Naive thymus-derived CD8-positive, alpha-beta T cell (primary cell): ENCODE measurements around the gene PPM1H. TPM values are rescaled to one million over a fixed set of nuclear protein-coding genes. Genes with fewer than 3 reads are reported as not detected.
A peak's percentile ranks its signal among the peaks of the same experiment; 100 is the strongest.

Experiments
- ATAC-seq, 2 donors: fragments of 150-1000 bp; cut with Tn5 transposase in 1 of 2; sonication (Bioruptor Pico), chemical (Tn5 transposase) in 1 of 2; 1 replicate in 1 of 2; 2 replicates in 1 of 2; pipeline ENCODE4 v1.10.0; 2021; ENCODE audit warnings: mild to moderate bottlenecking in 2 of 2, moderate library complexity in 2 of 2
- POLR2A ChIA-PET: fragments of 350-600 bp; sonication (Branson Sonifier 250); formaldehyde crosslinking; loops from one replicate; lab custom pipeline; 2021; ENCODE audit warnings: antibody characterized with exemption; lab: Charles Lee
- DNase-seq, 10 donors: peaks; one replicate each; pipeline versions ENCODE4 v3.0.0 to v3.0.0-alpha.2; 2020 to 2022
- H3K27ac Mint-ChIP-seq, 10 donors: one replicate each; pipeline ENCODE4 v1.8.0; 2020 to 2022; ENCODE audit warnings: mild to moderate bottlenecking in 10 of 10, mixed read lengths in 10 of 10, moderate library complexity in 4 of 10, inconsistent platforms in 1 of 10
- H3K27me3 Mint-ChIP-seq, 5 donors: one replicate each; pipeline ENCODE4 v1.8.0; 2021 to 2022; ENCODE audit warnings: mixed read lengths in 5 of 5
- H3K36me3 Mint-ChIP-seq, 3 donors: one replicate each; pipeline ENCODE4 v1.8.0; 2020 to 2022; ENCODE audit warnings: mixed read lengths in 3 of 3, mild to moderate bottlenecking in 2 of 3, inconsistent platforms in 1 of 3
- H3K4me1 Mint-ChIP-seq, 4 donors: one replicate each; pipeline ENCODE4 v1.8.0; 2021 to 2022; ENCODE audit warnings: mixed read lengths in 4 of 4
- H3K4me3 Mint-ChIP-seq, 10 donors: one replicate each; pipeline ENCODE4 v1.8.0; 2020 to 2022; ENCODE audit warnings: mild to moderate bottlenecking in 10 of 10, mixed read lengths in 10 of 10, moderate library complexity in 6 of 10, inconsistent platforms in 1 of 10
- H3K9me3 Mint-ChIP-seq, 9 donors: one replicate each; pipeline ENCODE4 v1.8.0; 2020 to 2022; ENCODE audit warnings: mixed read lengths in 9 of 9, mild to moderate bottlenecking in 3 of 9, inconsistent platforms in 1 of 9, moderate library complexity in 1 of 9
- polyA plus RNA-seq, 3 donors: library from polyadenylated mRNA; unstranded; fragments of 300-500 nt; fragmentation: Illumina TruSeq; gene quantifications; one replicate each; pipeline ENCODE4 v1.2.3, GENCODE V29; 2021
- total RNA-seq, 8 experiments: library from RNA in 2 of 8; stranded (reverse) in 2 of 8; gene quantifications; one replicate each; pipeline ENCODE4 v1.2.3 and lab custom pipeline; 2021 to 2026

Gene PPM1H
- total and polyA plus RNA-seq, 5 experiments from 2014 or later = not detected

DNA sequence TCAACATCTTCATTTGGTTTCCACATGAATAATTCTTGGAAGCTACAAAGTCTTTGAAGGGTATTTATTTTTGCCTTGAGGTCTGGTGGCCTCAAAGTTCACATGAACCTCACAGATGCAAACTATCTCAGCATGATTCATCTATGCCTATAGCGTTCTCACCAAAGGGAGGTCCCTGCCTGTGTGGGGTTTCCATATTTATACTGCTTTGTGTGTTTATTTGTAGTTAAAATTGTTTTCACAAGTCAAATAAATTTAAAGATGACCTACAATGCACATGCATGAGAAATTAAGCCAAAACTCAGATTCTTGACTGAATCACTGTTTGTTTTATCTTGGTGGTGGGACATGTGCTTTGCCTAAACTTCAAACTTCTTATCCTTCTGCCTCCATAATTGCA is 176.7 kb downstream of the PPM1H start:
- ATAC-seq = no peak
- Mint-ChIP-seq H3K4me3 (no peak overlapping the region), H3K36me3 (no peaks in the 10 kb centered on the region), H3K27me3 (peaks cover 2 to 31% (median 5%) of the 10 kb centered on the region in 5 donors), H3K9me3 (no peaks in the 10 kb centered on the region), H3K27ac (no peak overlapping the region), H3K4me1 (no peaks in the 10 kb centered on the region)
- no peak for DNase-seq
- POLR2A ChIA-PET = no interaction called here

- Mint-ChIP-seq H3K4me3 (no peak overlapping the region), H3K27me3 (peaks cover 4 to 33% (median 6%) of the 10 kb centered on the region in 5 donors), H3K4me1 (no peaks in the 10 kb centered on the region), H3K27ac (no peak overlapping the region), H3K9me3 (no peaks in the 10 kb centered on the region), H3K36me3 (no peaks in the 10 kb centered on the region)
- POLR2A ChIA-PET = no interaction called here
- no peak for DNase-seq
- ATAC-seq = no peak
Observed at GRCh38 chr12:62757048-62757447, 177.9 kb downstream of the PPM1H start.

DNA sequence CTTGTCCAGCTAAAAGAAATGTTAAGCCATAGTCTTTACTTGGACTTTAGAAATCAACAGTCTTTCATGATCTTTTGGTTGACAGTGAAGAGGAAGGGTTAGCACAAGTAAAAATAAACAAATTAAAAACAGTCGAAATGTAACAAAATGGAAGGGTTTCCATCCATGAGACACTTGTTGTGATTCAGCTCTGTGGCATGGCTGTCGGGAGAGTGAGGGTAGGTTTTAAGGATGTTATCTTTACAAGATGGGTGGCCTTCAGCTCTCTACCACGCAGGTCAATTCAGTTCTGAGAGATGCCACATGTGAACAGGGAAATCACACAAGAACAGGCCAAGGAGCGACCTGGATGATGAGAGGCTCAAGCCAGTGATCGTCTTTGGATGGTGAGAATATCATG is 180.2 kb downstream of the PPM1H start:
- no peak overlapping the region for H3K4me3 Mint-ChIP-seq
- DNase-seq = no peak
- H3K36me3 Mint-ChIP-seq = no peaks in the 10 kb centered on the region
- no peaks in the 10 kb centered on the region for H3K4me1 Mint-ChIP-seq
- peaks cover 2 to 22% (median 9%) of the 10 kb centered on the region in 5 donors for H3K27me3 Mint-ChIP-seq
- ATAC-seq = no peak
- H3K9me3 Mint-ChIP-seq = no peaks in the 10 kb centered on the region
- no peak overlapping the region for H3K27ac Mint-ChIP-seq
- POLR2A ChIA-PET = no interaction called here

- no peaks in the 10 kb centered on the region for H3K9me3 Mint-ChIP-seq
- H3K36me3 Mint-ChIP-seq = no peaks in the 10 kb centered on the region
- POLR2A ChIA-PET = no interaction called here
- peaks cover 2 to 17% (median 8%) of the 10 kb centered on the region in 5 donors for H3K27me3 Mint-ChIP-seq
- ATAC-seq (no peak), DNase-seq (no peak)
- no peak overlapping the region for H3K4me3 Mint-ChIP-seq
- no peaks in the 10 kb centered on the region for H3K4me1 Mint-ChIP-seq
- no peak overlapping the region for H3K27ac Mint-ChIP-seq
Observed at GRCh38 chr12:62751810-62752155, 183.2 kb downstream of the PPM1H start.

GRCh38 chr12:62750941-62751809 is 183.8 kb downstream of the PPM1H start:
- no peak for DNase-seq
- no peaks in the 10 kb centered on the region for H3K36me3 Mint-ChIP-seq
- no peak overlapping the region for H3K27ac Mint-ChIP-seq
- no peak for ATAC-seq
- H3K9me3 Mint-ChIP-seq = no peaks in the 10 kb centered on the region
- POLR2A ChIA-PET = no interaction called here
- no peaks in the 10 kb centered on the region for H3K4me1 Mint-ChIP-seq
- H3K27me3 Mint-ChIP-seq = peaks cover 2 to 17% (median 8%) of the 10 kb centered on the region in 5 donors
- no peak overlapping the region for H3K4me3 Mint-ChIP-seq

- POLR2A ChIA-PET = no interaction called here
- Mint-ChIP-seq H3K4me3 (no peak overlapping the region), H3K4me1 (no peaks in the 10 kb centered on the region)
Observed at GRCh38 chr12:62749586-62749985, 185.4 kb downstream of the PPM1H start.

GRCh38 chr12:62748941-62749468 is 185.9 kb downstream of the PPM1H start:
- peaks cover 3 to 10% (median 4%) of the 10 kb centered on the region in 5 donors for H3K27me3 Mint-ChIP-seq
- POLR2A ChIA-PET = no interaction called here
- no peaks in the 10 kb centered on the region for H3K9me3 Mint-ChIP-seq
- no peak overlapping the region for H3K4me3 Mint-ChIP-seq
- no peak overlapping the region for H3K27ac Mint-ChIP-seq
- DNase-seq (no peak), ATAC-seq (no peak)
- no peaks in the 10 kb centered on the region for H3K4me1 Mint-ChIP-seq
- H3K36me3 Mint-ChIP-seq = no peaks in the 10 kb centered on the region

More at GRCh38 chr12:62749586-62749985, 185.4 kb downstream of the PPM1H start:
- no peaks in the 10 kb centered on the region for H3K36me3 Mint-ChIP-seq
- no peak for DNase-seq
- H3K27me3 Mint-ChIP-seq = peaks cover 3 to 16% (median 8%) of the 10 kb centered on the region in 5 donors
- H3K9me3 Mint-ChIP-seq = no peaks in the 10 kb centered on the region
- H3K27ac Mint-ChIP-seq = no peak overlapping the region
- ATAC-seq = no peak

GRCh38 chr12:62744551-62744950 is 190.4 kb downstream of the PPM1H start:
- H3K4me3 Mint-ChIP-seq = no peak overlapping the region
- DNase-seq = no peak
- POLR2A ChIA-PET = no interaction called here
- peaks cover 0 to 4% (median 0%) of the 10 kb centered on the region in 5 donors for H3K27me3 Mint-ChIP-seq
- no peak overlapping the region for H3K27ac Mint-ChIP-seq
- H3K4me1 Mint-ChIP-seq = peaks cover 0 to 8% (median 5%) of the 10 kb centered on the region in 4 donors
- H3K9me3 Mint-ChIP-seq = no peaks in the 10 kb centered on the region
- no peaks in the 10 kb centered on the region for H3K36me3 Mint-ChIP-seq
- ATAC-seq = no peak

DNA sequence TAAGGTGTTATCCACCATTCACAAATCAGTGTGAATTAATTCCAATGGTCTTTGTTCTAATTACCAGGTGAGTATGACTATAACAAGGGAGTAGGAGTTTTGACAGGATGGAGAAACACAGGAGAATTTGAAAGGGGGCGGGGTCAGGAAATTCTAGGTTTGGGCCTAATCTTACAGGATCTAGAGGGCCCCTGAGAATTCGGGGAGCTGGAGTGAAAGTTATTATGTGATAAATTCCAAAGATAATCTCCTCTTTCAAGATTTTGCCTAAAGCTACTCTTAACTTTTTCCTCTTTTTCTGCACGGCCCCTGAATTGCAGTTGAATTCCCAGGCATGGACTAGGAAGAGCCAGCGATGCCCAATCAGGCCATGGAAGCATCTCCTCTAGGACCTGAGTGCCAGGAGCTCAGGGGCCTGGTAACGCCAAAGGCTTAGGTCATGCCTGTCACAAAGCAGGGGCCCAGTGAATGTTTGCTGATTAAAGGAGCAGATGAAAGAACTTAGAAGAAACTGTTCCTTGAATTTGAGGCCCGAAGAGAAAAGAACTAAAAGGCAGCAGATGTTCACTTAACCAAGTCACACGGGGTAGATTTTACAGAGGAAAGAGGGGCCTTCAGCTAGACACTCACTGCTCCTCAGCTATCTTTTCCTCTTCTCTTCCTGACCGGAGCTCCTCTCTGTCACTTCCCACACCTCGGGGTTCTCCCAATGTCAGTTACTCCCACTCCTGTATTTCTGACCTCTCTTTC is 195.5 kb downstream of the PPM1H start:
- peaks cover 0 to 4% (median 0%) of the 10 kb centered on the region in 5 donors for H3K27me3 Mint-ChIP-seq
- no peak overlapping the region for H3K27ac Mint-ChIP-seq
- peak overlapping the region in 2 of 10 donors; percentile 19 to 40 for H3K4me3 Mint-ChIP-seq
- H3K36me3 Mint-ChIP-seq = no peaks in the 10 kb centered on the region
- no peak for DNase-seq
- no peak for ATAC-seq
- no peaks in the 10 kb centered on the region for H3K9me3 Mint-ChIP-seq
- peaks cover 0 to 8% (median 5%) of the 10 kb centered on the region in 4 donors for H3K4me1 Mint-ChIP-seq
- POLR2A ChIA-PET = no interaction called here

GRCh38 chr12:62738616-62739015 is 196.3 kb downstream of the PPM1H start:
- H3K9me3 Mint-ChIP-seq = no peaks in the 10 kb centered on the region
- no peaks in the 10 kb centered on the region for H3K36me3 Mint-ChIP-seq
- peaks cover 0 to 4% (median 0%) of the 10 kb centered on the region in 5 donors for H3K27me3 Mint-ChIP-seq
- H3K27ac Mint-ChIP-seq = no peak overlapping the region
- no peak overlapping the region for H3K4me3 Mint-ChIP-seq
- DNase-seq = no peak
- POLR2A ChIA-PET = no interaction called here
- ATAC-seq = no peak
- H3K4me1 Mint-ChIP-seq = peaks cover 0 to 8% (median 5%) of the 10 kb centered on the region in 4 donors

DNA sequence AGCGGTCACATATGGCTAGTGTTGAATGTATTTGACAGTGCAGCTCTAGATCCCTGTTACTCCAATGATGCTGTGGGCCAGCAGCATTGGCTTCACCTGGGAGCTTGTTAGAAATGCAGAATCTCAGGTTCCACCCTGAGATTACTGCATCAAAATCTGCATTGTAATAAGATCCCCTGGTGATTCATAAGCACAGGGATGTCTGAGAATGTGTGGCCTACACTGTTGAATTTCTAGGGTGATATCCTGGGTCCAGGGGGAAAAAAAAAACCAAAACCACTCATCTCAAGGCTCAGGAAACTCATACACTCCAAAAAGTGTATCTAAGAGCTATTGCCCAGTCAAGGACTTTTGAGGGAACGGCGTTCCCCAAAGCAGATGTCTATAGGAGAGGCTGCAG is 196.8 kb downstream of the PPM1H start:
- Mint-ChIP-seq H3K4me1 (peaks cover 0 to 8% (median 5%) of the 10 kb centered on the region in 4 donors), H3K9me3 (no peaks in the 10 kb centered on the region), H3K27me3 (peaks cover 0 to 4% (median 0%) of the 10 kb centered on the region in 5 donors), H3K4me3 (no peak overlapping the region), H3K27ac (no peak overlapping the region), H3K36me3 (no peaks in the 10 kb centered on the region)
- POLR2A ChIA-PET = no interaction called here
- ATAC-seq (no peak), DNase-seq (no peak)

DNA sequence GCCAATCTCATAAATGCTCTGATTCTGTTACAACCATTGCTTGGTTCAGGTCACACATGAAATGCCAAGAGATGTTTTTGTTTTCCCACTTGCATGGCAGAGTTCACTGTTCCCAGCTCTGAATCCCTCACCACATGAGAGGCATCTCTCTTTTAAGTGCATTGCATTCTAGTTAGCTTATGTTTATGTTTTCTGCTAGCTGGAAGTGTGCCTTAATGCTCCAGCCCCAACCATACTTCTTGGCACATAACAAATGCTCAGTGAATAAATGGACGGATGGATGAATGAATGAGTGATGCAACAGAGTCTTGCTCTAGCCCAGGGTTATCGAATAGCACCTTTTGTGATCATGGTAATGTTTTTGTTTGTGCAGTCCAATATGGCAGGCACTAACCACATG is 197.3 kb downstream of the PPM1H start:
- no peaks in the 10 kb centered on the region for H3K36me3 Mint-ChIP-seq
- H3K9me3 Mint-ChIP-seq = no peaks in the 10 kb centered on the region
- POLR2A ChIA-PET = no interaction called here

DNA sequence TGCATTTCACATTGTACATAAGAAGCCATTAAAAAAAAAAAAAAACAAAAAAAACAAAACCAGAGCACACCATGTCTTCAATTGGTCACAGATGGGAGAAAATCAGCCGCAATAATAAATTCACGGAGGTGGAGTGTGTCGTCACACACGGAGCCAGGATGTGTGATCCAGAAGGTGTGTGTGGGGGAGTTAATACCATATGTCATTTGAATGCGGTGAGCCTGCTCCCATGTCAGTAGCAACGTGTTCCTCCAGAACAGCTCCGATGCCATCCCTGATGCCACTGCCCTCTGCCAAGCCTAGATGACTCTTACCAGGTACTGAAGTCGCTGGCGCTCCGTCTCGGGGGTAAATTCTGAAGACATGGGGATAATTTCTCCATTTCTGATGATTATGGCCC is 197.8 kb downstream of the PPM1H start:
- POLR2A ChIA-PET = no interaction called here
- no peak for DNase-seq
- Mint-ChIP-seq H3K4me3 (no peak overlapping the region), H3K27ac (no peak overlapping the region), H3K9me3 (no peaks in the 10 kb centered on the region), H3K36me3 (no peaks in the 10 kb centered on the region), H3K4me1 (peaks cover 0 to 8% (median 5%) of the 10 kb centered on the region in 4 donors), H3K27me3 (peaks cover 0 to 4% (median 0%) of the 10 kb centered on the region in 5 donors)
- ATAC-seq = no peak

More for the DNA sequence above, 197.3 kb downstream of the PPM1H start:
- no peak for DNase-seq
- H3K27ac Mint-ChIP-seq = no peak overlapping the region
- no peak for ATAC-seq
- no peak overlapping the region for H3K4me3 Mint-ChIP-seq
- H3K27me3 Mint-ChIP-seq = peaks cover 0 to 4% (median 0%) of the 10 kb centered on the region in 5 donors
- peaks cover 0 to 8% (median 5%) of the 10 kb centered on the region in 4 donors for H3K4me1 Mint-ChIP-seq
